NCI-H2227 (cell line): ENCODE data around the gene SYT1.
"Not testable (repeated sequence)": the region's sequence is repeated elsewhere in the genome, so short reads cannot be mapped to it uniquely, and the experiment has no call there.

Experiments
- DNase-seq: peaks from one replicate; lab custom pipeline; 2025; ENCODE audit not compliant: unreplicated experiment; lab: John Stamatoyannopoulos, UW

SYT1 gene

DNA sequence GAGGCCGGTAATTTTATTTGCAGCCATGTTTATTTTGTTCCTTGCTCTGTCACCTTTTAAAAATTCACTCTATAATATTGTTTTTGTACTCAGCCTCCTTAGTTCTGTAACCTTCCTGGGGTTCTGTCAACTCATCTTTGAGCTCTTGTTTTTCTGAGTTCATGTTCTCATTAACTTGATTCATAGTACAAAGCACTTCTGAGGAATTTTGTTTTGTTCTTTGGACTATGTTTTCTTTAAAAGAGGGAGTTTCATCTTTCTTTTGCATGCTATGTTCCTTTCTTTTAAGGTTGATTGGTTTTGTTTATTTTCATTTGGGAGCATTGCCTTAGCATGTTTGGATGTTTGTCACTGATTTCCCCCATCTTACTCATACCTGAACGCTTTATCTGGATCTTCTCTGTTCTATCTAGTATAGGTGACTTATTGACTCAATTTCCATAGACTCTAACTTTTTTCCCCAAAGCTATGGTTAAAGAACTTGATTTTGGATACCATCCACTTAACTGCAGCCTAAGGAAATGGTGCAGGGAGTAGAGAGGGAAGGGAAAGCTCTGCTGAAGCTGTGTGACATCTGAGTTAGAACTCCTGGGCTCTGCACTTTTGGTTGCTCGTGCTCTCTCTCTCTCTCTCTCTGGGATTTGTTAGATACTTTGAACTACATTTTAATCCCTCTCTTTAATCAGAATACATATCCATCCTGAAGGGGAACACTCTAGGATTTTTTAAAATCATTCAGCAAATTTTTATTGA lies 557.7 kb downstream of the SYT1 start:
- DNase-seq = no peak

DNA sequence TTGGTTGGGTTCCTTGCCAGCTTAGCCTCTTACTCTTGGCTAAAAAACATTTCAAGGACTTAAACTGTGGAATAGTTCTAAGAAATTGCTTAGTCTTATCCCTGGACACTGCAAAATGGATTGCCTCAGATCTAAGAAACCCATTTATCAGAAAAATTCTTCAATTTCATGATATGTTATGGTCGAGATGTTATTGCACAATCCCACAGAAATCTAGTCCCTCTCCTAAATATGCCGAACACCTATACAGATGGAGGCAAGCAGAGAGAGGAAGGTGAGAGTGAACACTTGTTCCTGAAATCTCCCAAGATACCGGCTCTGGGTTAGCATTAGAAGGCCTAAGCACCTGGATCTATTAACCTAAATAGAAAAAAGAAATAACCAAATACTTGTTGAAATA lies 559.0 kb downstream of the SYT1 start:
- no peak for DNase-seq

DNA sequence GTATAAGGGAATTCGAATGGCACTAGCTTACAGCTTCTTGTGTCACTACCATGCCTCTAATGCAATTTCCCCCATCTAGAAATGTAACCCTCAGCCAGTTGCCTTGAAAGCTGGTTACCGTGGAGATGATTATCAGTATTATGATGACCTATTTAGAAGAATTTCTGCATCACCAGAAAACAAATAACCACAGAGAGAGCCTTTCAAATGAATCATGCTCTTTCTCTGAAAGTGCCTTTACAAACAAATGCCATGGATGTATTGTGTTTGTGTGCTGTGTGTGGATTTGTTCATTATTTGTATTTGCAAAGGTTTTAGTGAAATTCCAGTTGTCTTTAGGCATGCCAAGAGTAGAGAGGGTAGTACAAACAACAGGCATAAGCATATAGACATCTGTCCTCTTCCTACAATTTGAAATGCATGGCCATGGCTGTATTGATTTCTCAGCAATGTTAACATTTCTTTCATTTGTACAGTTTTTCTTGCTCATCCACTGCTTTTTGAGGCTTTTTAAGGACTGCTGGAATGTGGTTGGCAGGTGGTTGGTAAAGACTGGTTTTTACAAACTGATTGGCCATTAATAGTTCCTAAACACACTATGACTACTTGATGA lies 559.6 kb downstream of the SYT1 start:
- DNase-seq = peak; percentile 37

DNA sequence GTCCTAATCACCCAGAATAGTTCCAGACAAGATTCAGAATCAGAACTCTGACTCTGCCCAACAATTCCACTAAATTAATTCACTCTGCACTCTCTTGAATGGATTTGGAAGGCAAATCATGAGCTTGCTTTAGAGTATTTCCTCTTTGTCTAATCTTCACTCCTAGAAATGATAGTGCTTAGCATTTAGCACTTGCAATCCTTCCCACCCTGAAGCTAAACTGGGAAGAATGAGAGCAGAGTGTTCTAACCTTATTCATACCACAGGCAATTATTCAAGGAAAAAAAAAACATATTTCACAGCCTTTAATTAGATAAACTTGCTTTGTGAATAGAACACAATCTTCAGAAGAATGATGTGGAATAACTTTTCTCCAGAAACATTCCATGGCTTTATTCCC lies 561.5 kb downstream of the SYT1 start:
- no peak for DNase-seq

DNA sequence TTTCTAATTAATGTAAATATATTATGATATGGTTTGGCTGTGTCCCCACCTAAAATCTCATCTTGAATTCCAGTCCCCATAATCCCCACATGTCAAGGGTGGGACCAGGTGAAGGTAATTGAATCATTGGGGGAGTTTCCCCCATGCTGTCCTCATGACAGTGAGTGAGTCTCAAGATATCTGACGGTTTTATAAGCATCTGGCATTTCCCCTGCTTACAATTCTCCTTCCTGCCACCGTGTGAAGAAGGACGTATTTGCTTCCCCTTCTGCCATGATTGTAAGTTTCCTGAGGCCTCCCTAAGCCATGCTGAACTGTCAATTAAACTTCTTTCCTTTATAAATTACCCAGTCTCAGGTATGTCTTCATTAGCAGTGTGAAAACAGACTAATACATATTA lies 562.2 kb downstream of the SYT1 start:
- DNase-seq = not testable (repeated sequence)

DNA sequence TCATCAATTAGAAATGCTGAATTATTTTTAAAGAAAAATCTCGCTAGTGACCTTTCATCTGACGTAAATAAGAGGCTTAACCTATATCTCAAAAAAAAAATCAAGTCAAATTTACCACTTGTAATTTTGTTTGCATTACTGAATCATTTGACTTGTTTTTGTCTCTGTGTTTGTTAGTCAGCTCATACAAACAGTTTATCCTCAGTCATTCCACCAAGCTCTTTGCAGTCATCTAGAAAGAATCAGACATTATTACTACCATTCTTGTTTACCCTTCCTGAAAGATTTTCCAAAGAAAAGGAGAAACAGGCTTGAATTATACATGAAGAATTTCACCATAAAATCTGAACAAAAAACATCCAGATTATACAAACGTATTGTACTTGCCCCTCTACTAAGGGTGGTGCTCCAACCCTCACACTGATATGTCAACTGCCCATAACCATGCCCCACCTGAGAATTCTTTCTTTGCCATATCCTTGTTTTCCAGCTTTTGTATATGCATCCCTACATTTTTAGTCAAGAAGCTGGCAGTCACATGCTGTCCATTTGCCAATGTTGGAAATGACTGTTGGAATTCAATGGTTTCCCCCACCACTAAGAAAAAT lies 569.0 kb downstream of the SYT1 start:
- no peak for DNase-seq

DNA sequence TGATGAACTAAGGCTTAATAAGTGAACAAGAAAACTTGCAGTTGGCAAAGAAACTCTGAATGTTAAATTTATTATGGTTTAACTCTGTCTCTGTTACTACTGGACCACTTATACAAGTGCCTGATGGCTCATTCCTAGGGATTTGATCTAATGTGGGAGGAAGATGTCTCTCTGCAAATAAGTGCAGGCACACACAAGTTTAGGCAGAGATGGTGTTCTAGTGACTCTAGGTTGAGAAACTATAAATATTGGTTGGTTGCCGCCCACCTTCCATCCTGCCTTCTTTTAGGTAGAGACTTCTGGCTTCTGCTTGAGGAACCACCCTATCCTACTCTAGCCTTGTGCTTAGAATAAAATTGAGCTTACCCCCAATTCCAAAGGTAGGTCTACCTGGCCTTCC lies 570.0 kb downstream of the SYT1 start:
- DNase-seq = no peak

DNA sequence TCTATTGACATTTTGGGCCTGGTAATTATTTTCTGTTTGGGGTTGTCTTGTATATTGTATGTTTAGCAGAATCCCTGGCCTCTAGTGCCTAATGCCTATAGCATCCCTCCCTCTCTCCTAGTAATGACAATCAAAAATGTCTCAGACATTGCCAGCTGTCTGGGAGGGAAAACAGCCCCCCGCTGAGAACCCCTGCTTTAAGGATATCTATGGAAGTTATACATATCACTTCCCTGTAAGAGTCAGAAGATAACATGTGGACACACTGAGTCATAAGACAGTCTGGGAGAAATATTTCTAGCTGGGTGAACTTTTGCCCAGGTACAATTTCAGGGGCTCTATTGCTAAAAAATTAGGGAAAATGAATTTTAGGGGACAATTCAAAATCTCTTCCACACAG lies 571.2 kb downstream of the SYT1 start:
- DNase-seq = no peak

DNA sequence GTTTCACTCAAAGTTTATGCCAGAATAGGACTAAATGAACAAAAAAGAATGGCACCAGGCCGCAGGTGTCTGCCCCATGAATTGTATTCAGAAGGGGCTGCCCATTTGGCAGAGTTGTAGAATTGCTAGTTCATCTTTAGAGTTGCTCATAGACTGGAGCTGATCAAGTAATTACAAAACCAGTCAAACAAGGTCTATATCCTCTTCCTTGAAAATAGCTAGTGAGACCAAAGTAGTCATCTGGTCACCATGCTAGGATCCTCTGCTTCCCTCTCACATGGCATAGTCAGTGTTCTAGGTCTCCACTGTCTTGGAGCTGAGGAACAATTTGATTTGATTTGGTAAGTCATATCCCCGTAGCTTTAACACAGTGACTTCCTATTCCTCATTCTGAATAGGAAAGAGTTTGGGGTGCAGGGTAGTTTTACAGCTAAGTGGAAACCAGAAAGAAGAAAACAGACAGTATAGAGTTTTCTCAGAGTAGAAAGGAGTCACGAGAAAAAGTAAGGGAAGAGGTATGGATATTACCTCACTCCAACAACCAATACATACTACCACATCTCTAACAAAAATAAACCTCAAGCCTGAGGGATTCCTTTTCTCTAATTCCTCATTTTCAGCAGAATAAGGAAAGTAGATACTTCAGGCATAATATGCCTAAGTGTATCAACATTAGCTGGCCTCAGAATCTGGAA lies 574.1 kb downstream of the SYT1 start:
- DNase-seq = no peak

DNA sequence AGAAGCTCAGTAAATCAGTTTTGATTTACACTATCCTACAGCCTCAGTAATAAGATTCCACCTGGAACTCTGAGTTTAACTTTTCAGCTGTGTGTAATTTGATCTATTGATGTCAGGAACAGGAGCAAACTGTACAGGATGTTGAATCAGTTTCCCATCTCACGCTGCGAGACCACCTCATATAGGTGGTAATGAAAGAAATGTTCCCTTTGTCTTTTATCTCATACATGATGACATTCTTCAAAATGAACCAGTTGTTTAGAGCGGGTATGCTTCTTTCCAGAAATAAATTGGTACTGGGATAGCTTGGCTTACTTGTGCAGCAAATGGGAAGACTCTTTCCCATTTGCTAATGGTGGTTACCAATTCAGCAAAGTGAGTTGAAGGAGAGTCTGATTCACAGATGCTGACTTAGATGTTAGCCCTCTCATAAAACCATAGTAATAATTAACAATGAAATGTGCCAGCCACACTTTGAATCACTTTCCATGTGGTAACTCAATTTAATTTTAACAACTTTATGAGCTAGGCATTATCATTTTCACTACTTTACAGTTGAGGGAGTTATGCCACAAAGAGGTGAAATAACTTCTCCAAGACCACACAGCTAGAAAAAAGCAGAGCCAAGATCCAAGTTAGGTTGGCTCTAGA lies 574.7 kb downstream of the SYT1 start:
- no peak for DNase-seq

DNA sequence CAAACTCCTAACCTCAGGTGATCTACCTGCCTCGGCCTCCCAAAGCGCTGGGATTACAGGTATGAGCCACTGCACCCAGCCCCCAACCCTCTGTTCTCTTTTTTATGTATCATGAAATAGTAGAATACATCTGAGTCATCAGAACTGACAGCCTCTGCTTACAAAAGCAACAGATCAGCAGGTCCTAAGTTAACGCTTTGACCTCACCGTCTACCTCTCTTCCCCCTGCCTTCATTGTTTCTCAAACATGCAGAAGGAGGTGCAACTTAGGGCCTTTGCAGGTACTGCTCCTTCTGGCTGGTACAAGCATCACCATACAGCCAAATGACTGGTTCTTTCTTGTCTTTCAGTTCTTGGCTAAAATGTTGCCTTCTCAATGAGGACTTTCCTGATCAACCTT lies 577.0 kb downstream of the SYT1 start:
- no peak for DNase-seq

DNA sequence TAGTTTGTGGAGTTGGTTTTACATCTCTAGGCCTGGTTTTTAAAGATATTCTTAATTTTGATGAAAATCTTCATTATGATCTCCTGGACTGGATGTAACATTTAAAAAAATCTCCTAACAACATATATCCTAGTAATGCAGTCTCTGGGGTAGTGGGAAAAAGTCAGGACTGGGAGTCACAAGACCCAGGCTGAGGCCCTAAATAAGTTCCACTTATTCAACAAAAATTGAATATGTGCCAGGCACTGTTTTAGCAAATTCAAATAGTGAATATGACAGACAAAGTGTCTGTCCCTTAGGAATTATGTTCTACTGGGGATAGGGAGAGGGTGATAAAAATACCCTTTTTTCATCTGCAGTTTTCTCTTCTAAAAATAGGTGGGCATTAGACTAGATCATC lies 577.8 kb downstream of the SYT1 start:
- no peak for DNase-seq

DNA sequence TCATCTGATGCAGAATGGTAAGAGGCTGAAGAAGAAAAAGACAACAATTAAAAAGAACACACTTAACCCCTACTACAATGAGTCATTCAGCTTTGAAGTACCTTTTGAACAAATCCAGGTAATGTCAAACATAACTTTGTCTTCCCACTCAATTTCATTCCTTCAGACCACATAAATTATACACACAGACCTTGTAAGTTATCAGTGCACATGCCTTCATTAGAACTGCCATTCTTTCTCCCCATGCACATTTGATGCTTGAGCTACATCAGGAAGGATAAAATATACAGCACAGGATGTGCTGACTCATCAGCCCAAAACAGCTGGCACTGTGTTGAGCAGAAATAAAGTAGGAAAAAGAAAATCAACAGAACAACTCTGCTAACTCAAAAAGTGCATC lies 579.5 kb downstream of the SYT1 start:
- DNase-seq = no peak

DNA sequence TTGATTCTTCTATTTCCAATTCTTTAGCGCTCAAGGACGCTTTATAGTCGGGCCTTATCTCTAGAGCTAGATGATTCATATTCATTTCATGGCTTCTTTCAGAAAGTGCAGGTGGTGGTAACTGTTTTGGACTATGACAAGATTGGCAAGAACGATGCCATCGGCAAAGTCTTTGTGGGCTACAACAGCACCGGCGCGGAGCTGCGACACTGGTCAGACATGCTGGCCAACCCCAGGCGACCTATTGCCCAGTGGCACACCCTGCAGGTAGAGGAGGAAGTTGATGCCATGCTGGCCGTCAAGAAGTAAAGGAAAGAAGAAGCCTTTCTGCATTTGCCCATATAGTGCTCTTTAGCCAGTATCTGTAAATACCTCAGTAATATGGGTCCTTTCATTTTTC lies 584.2 kb downstream of the SYT1 start:
- DNase-seq = no peak

DNA sequence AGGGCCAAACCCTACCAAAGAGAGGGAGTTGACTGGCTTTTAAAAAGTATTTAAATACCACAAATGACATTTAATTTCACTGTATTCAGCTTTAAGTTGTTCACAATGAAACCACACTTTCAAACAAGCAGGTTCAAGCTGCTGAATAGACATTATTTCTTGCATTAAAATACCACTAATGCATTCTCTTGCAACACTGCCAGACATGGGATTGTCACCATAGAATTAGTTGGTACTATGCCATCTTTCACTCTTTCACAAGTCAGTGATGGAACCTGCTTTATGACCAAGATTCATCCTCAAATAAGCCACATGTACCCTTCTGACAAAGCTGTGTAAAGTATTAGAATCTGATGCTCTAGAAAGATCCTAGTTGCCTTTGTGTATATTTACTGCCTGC lies 586.8 kb downstream of the SYT1 start:
- no peak for DNase-seq

DNA sequence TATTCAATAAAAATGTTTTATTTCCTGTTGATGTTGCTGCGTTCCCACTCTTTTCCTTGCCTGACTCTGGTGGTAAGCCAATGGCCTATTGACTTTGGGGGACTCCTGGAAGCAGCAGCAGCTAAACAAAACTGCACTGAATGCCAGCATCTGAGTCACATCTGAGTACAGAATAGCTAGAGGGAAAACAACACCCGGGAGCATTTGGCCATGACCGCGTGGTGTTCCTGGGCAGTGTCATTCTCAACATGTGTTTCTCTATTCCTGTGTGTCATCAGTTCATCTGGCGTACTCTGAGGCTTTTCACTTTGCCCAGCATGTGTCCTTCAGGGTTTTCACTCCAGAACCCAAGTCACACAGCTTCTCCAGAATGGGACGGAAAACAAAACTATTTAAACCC lies 587.4 kb downstream of the SYT1 start:
- DNase-seq = no peak

DNA sequence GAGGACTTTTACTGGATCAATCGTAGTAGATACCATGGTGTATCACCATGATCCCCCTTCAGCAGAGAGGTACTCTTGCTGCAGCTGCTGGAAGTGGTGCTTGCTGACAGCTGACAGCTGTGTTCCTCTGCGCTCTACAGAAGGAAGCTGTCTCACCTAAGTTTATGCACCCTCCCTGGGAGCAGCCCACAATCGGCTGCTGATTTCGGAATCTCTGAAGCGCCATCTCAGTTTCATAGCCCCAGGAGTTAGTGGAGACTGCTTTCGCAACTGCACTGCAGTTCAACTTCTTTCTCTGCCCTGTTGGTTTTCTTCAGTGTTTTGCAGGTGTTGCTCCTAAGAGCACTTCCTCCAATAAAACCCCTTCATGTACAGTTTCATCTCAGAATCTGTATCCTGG lies 588.3 kb downstream of the SYT1 start:
- no peak for DNase-seq

DNA sequence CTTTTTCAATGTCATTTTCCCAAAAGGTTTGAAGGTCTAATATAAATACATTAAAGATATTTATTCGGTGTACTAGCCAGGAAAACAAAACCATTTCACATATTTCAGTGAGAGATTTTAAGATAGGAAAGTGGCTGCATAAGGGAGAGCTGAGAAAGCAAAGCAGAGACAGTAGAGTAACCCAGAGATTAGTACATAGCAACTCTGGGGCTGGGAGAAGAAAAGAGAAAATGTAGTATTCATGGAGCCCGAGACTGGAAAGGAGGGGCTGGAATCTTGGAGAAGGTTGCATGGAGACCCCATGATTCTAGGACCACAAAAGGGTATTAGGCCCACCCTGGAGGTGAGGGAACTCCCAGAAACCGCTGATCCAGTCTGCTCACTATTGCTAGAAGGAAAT lies 589.2 kb downstream of the SYT1 start:
- DNase-seq = no peak

DNA sequence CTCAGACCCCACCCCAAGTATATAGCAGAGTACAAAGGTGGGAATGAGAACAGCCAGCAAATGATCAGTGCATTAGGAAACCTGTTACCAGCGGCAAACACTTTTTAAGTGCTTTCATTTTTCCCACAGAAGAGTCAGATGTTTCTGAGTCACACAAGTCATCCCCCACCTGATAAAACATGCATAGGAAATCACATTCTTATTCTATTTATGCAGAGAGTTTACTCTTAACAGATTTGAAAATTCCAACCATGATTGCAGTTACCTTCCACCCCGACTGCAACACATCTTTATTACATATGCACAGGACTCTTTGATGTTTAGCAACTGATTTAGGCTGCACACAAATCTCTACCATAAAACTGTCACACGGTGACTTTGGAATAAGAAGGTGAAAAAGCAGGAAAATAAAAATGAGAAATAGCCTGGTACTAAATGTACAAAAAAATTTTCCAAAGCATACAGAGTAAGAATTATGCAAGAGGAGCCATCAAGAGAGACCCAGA lies 589.8 kb downstream of the SYT1 start:
- no peak for DNase-seq

DNA sequence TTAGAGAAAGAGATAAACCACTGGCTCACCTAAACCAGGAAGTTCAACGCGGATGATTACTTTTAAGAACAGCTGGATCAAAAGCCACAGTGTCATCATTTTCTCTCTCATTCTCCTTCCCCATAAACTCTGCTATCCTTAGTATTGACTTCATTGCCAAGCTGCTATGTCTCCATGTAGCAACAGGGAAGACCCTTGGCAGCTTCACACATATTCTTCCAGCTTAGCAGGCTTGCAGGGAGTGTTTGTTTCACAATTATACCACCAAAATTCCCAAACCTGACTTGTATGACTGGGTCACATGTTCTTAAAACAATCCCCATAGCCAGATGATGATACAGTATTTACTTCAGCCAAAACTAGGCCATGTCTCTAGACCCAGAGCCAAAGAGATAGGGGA lies 590.7 kb downstream of the SYT1 start:
- no peak for DNase-seq

DNA sequence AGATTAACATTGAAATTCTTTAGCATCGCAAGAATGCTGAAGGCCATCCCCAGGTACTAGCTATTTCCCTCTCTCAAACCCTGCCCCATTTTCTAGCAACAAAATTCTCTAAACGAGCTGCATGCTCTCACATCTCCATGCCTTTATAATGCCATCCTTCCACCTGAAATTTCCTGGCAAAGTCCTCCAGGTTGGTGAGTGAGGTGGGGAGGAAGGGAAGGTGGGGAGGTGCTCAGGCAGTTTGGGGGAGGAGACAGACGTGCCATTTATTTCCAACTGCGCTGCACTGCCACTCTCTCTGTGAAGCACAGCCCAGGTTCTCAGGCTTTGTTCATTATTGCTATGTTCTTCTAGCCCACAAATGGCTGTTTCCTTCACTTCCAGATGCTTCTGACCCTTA lies 617.7 kb downstream of the SYT1 start:
- no peak for DNase-seq
